C4-2B (cell line): ENCODE data around the gene RAPGEFL1.

ENCODE experiments used
- ZFX ChIP-seq: fragments of 450-650 bp; IDR thresholded peaks from 2 replicates; pipeline ENCODE4 v1.6.1; 2017
- TF ChIP-seq, protein P1 (sequence below): fragments of 450-650 bp; conservative IDR thresholded peaks from 2 replicates; pipeline ENCODE4 v1.5.1; 2017; ENCODE audit warnings: mild to moderate bottlenecking

DNA sequence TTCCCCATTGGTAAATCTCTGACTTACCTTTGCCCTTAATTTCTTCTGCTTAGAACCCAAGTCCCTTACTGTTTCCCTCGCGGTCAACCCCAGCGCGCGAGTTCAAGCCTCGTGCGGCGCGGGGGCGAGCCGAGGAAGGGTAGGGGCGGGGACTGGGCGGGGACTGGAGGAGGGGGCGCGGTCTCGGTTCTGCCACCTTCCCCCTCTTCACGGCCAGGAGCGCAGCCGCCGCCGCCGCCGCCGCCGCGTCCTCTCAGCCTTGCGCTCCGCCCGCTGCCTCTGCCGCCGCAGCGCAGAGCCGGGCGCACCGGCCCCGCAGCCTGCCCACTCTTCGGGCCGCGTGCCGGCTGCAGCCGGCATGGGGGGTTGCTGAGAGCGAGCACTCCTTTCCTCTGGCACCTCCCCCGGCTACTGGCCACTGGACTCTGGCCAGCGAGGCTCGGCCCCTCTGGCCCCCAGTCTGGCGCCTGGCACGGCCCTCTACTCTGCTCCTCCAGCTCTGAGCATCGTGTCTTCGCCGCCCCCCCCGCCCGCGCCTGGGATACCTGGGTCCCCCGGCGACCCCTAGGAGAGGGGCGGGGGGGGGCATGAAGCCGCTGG, at the start of gene RAPGEFL1:
- TF ChIP-seq, protein P1, sequence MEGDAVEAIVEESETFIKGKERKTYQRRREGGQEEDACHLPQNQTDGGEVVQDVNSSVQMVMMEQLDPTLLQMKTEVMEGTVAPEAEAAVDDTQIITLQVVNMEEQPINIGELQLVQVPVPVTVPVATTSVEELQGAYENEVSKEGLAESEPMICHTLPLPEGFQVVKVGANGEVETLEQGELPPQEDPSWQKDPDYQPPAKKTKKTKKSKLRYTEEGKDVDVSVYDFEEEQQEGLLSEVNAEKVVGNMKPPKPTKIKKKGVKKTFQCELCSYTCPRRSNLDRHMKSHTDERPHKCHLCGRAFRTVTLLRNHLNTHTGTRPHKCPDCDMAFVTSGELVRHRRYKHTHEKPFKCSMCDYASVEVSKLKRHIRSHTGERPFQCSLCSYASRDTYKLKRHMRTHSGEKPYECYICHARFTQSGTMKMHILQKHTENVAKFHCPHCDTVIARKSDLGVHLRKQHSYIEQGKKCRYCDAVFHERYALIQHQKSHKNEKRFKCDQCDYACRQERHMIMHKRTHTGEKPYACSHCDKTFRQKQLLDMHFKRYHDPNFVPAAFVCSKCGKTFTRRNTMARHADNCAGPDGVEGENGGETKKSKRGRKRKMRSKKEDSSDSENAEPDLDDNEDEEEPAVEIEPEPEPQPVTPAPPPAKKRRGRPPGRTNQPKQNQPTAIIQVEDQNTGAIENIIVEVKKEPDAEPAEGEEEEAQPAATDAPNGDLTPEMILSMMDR, result no peak
- TF ChIP-seq ZFX, result no peak
